Subcutaneous abdominal adipose tissue (tissue), 5 donors: ENCODE measurements around the gene CDO1.
"Not testable (repeated sequence)": the region's sequence is repeated elsewhere in the genome, so short reads cannot be mapped to it uniquely, and the experiment has no call there.

Experiments used
- H3K27ac ChIP-seq: one replicate; pipeline ENCODE4 v1.7.0; 2013; ENCODE audit warnings: low read depth, mild to moderate bottlenecking, inconsistent platforms, low read length, moderate library complexity
- H3K27me3 ChIP-seq, 5 donors: one replicate each; pipeline ENCODE4 v1.7.0; 2013; ENCODE audit warnings: low read length in 5 of 5, inconsistent platforms in 1 of 5; ENCODE audit not compliant: control insufficient read depth in 5 of 5, insufficient read depth in 4 of 5
- H3K36me3 ChIP-seq, 5 donors: one replicate each; pipeline ENCODE4 v1.7.0; 2013; ENCODE audit warnings: low read length in 5 of 5; ENCODE audit not compliant: control insufficient read depth in 5 of 5, insufficient read depth in 5 of 5
- H3K4me1 ChIP-seq, 5 donors: one replicate each; pipeline ENCODE4 v1.7.0; 2013; ENCODE audit warnings: low read length in 5 of 5, mild to moderate bottlenecking in 3 of 5, moderate library complexity in 1 of 5; ENCODE audit not compliant: control insufficient read depth in 5 of 5, insufficient read depth in 5 of 5
- H3K4me3 ChIP-seq, 5 donors: one replicate each; pipeline ENCODE4 v1.7.0; 2013; ENCODE audit warnings: low read length in 5 of 5, low read depth in 1 of 5
- H3K9ac ChIP-seq, 5 donors: one replicate each; pipeline ENCODE4 v1.7.0; 2013; ENCODE audit warnings: low read length in 5 of 5, mild to moderate bottlenecking in 4 of 5, moderate library complexity in 3 of 5
- H3K9me3 ChIP-seq, 5 donors: one replicate each; pipeline ENCODE4 v1.7.0; 2013; ENCODE audit warnings: low read length in 5 of 5; ENCODE audit not compliant: control insufficient read depth in 5 of 5
- donor health status: healthy.
- donor health status: healthy.
- donor health status: healthy.
- donor health status: healthy.
- donor health status: healthy.

Gene CDO1

DNA sequence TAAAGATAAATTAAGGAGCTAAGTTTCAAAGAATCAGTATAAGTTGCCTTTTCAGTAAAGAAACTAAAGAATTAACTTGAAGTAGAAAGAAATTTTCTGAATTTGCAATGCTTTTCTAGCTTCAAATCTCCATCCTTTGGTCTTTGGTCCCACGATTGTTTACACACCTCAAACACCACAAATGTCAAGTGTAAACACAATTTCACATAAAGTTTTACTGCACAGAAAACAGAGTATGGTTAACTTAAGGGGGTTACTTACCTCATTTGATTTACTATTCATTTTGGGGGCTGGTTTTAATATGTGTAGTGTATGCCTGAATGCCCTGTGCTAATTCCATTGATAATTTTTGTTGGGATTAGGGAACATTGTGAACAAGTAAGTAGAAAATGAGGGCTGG is 4.1 kb downstream of the CDO1 start:
- Histone ChIP-seq H3K4me3 (no peak overlapping the region), H3K27me3 (peaks cover 0 to 23% (median 5%) of the 10 kb centered on the region in 5 donors), H3K36me3 (peaks cover 0 to 33% (median 9%) of the 10 kb centered on the region in 5 donors), H3K4me1 (peaks cover 0 to 58% (median 39%) of the 10 kb centered on the region in 5 donors), H3K27ac (no peak overlapping the region), H3K9me3 (no peaks in the 10 kb centered on the region), H3K9ac (no peak overlapping the region)

DNA sequence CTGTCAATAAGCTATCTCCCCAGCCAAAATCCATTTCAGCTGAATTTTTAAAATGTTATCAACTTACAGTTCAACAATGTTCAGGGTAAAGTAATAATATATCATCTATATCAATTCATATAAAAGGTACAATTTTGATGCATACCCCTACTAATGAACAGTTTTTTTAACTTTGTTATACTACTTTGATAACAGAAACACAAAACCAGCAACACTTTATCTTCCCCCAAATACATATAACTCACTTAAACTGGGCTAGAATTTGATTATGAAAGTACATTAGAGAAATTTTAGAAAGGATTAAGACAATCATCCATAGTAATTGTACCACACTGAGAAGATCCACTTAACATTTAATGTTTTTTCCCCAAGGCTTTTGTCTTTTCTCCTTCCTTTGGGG is 5.1 kb downstream of the CDO1 start:
- H3K9ac ChIP-seq: no peak overlapping the region
- peaks cover 0 to 23% (median 5%) of the 10 kb centered on the region in 5 donors for H3K27me3 ChIP-seq
- peaks cover 0 to 41% (median 12%) of the 10 kb centered on the region in 5 donors for H3K36me3 ChIP-seq
- H3K4me3 ChIP-seq: no peak overlapping the region
- peaks cover 0 to 54% (median 34%) of the 10 kb centered on the region in 5 donors for H3K4me1 ChIP-seq
- peak overlapping the region; percentile 20 for H3K27ac ChIP-seq
- no peaks in the 10 kb centered on the region for H3K9me3 ChIP-seq

GRCh38 chr5:115810761-115811160 is 5.7 kb downstream of the CDO1 start:
- peaks cover 0 to 48% (median 28%) of the 10 kb centered on the region in 5 donors for H3K4me1 ChIP-seq

DNA sequence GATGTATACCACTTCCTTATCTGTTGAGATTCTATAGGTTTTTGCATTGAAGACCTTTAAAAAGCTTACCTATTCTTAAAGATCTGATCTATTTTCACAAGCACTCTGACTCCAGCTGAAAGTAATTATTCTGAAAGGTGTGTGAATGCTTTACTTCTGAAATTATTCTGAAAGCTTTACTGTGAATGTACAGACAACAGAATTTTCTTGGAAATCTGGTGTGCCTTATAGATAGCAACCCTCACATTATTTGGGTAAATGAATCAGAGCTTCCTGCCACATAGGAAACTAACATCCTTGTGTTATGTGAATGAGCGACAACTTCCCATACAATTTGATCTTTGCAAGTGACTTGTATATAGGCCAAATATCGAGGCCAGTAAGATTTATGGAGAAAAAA is 6.5 kb downstream of the CDO1 start:
- Histone ChIP-seq H3K9ac (no peak overlapping the region), H3K27ac (peak overlapping the region; percentile 47), H3K4me1 (peaks cover 0 to 40% (median 20%) of the 10 kb centered on the region in 5 donors), H3K4me3 (no peak overlapping the region), H3K9me3 (no peaks in the 10 kb centered on the region), H3K36me3 (peaks cover 0 to 55% (median 20%) of the 10 kb centered on the region in 5 donors), H3K27me3 (peaks cover 0 to 11% (median 3%) of the 10 kb centered on the region in 5 donors)

More at GRCh38 chr5:115810761-115811160, 5.7 kb downstream of the CDO1 start:
- Histone ChIP-seq H3K27ac (peak overlapping the region; percentile 47), H3K9me3 (no peaks in the 10 kb centered on the region), H3K27me3 (peaks cover 0 to 18% (median 3%) of the 10 kb centered on the region in 5 donors), H3K9ac (peak overlapping the region in 1 of 5 donors; percentile 25), H3K36me3 (peaks cover 0 to 47% (median 14%) of the 10 kb centered on the region in 5 donors), H3K4me3 (no peak overlapping the region)

GRCh38 chr5:115808066-115808465 is 8.4 kb downstream of the CDO1 start:
- not testable (repeated sequence) for H3K9ac ChIP-seq, H3K9me3 ChIP-seq, H3K4me3 ChIP-seq, H3K27me3 ChIP-seq
- Histone ChIP-seq H3K4me1 (peaks cover 0 to 23% (median 3%) of the 10 kb centered on the region in 5 donors), H3K27ac (peak overlapping the region; percentile 16), H3K36me3 (peaks cover 0 to 64% (median 27%) of the 10 kb centered on the region in 5 donors)

DNA sequence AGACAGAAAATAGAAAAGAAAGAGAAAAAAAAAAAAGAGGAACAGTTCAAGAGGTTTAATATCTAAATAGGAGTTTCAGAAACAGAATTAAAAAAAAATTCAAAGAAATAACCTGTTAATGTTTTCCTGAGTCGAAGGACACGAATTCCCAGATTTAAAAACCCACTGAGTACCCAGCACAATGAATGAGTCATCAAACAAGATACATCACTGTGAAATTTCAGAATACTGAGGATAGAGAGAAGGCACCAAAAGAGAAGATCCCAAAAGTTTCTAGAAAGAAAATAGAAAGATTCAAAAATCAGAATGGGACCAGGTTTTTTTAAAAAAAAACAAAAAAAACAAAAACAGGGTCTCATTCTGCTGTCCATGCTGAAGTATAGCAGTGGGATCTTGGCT is 8.8 kb downstream of the CDO1 start:
- peak overlapping the region; percentile 32 for H3K27ac ChIP-seq
- H3K9ac ChIP-seq: no peak overlapping the region
- H3K4me1 ChIP-seq: peaks cover 0 to 19% (median 3%) of the 10 kb centered on the region in 5 donors
- peaks cover 0 to 65% (median 27%) of the 10 kb centered on the region in 5 donors for H3K36me3 ChIP-seq
- no peaks in the 10 kb centered on the region for H3K9me3 ChIP-seq
- no peaks in the 10 kb centered on the region for H3K27me3 ChIP-seq
- H3K4me3 ChIP-seq: no peak overlapping the region

DNA sequence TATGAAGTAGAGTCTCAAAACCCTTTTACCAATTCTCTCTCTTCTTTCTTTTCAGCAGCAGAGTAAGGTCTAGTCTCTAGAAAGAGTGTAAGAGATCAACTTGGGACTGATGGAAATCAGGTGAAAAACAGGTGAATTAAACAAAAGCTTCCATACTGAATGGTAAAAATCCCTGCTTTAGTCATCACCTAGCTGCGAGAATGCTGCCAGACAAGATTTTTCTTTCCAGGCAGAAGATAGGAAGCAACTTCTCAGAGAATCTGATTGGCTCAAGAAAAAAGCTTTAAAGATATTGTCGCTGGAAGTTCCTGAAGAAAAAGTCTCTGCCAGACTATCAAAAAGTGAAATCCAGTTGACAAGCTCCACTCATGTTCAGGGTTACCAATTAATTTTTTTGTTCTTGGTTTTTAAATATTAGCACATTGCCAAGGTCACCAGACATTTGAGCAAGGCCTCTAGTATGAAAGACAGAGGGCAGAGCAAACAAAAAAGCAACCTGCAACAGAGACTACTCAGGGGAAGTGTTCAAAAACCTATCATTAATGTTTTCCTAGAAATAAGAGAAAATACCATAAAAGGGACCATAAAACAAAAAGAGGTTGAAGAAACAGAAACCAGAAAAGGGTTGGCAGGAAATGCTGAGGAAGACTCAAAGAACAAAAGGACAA is 9.3 kb downstream of the CDO1 start:
- H3K9me3 ChIP-seq: no peaks in the 10 kb centered on the region

GRCh38 chr5:115801984-115802383 is 14.5 kb downstream of the CDO1 start:
- no peak overlapping the region for H3K4me3 ChIP-seq
- H3K9ac ChIP-seq: no peak overlapping the region
- no peaks in the 10 kb centered on the region for H3K27me3 ChIP-seq
- peaks cover 0 to 24% (median 12%) of the 10 kb centered on the region in 5 donors for H3K4me1 ChIP-seq
- H3K27ac ChIP-seq: no peak overlapping the region
- peaks cover 0 to 30% (median 18%) of the 10 kb centered on the region in 5 donors for H3K36me3 ChIP-seq
- H3K9me3 ChIP-seq: no peaks in the 10 kb centered on the region

More for the DNA sequence above, 9.3 kb downstream of the CDO1 start:
- Histone ChIP-seq H3K27me3 (no peaks in the 10 kb centered on the region), H3K4me3 (no peak overlapping the region), H3K27ac (peak overlapping the region; percentile 32), H3K9ac (peak overlapping the region in 1 of 5 donors; percentile 14), H3K36me3 (peaks cover 0 to 61% (median 27%) of the 10 kb centered on the region in 5 donors), H3K4me1 (peaks cover 0 to 19% (median 3%) of the 10 kb centered on the region in 5 donors)

GRCh38 chr5:115801152-115801551 is 15.3 kb downstream of the CDO1 start:
- no peaks in the 10 kb centered on the region for H3K9me3 ChIP-seq
- no peak overlapping the region for H3K27ac ChIP-seq
- peaks cover 0 to 30% (median 19%) of the 10 kb centered on the region in 5 donors for H3K4me1 ChIP-seq
- H3K27me3 ChIP-seq: no peaks in the 10 kb centered on the region
- H3K36me3 ChIP-seq: peaks cover 0 to 22% (median 15%) of the 10 kb centered on the region in 5 donors
- H3K9ac ChIP-seq: no peak overlapping the region
- no peak overlapping the region for H3K4me3 ChIP-seq

GRCh38 chr5:115800108-115800507 is 16.4 kb downstream of the CDO1 start:
- peaks cover 0 to 34% (median 21%) of the 10 kb centered on the region in 5 donors for H3K4me1 ChIP-seq

More at GRCh38 chr5:115800108-115800507, 16.4 kb downstream of the CDO1 start:
- Histone ChIP-seq H3K36me3 (peaks cover 0 to 12% (median 7%) of the 10 kb centered on the region in 5 donors), H3K27me3 (no peaks in the 10 kb centered on the region), H3K9me3 (no peaks in the 10 kb centered on the region), H3K4me3 (no peak overlapping the region), H3K27ac (no peak overlapping the region), H3K9ac (no peak overlapping the region)
